H1 (cell line): ENCODE data around the gene RIMBP2. TPM values are rescaled to one million over a fixed set of nuclear protein-coding genes. Genes with fewer than 3 reads are reported as not detected.

Experiments
- CTCF ChIA-PET: fragments of 300-600 bp; sonication (Branson Sonifier 250); formaldehyde crosslinking; loops from one replicate; lab custom pipeline; 2021; ENCODE audit not compliant: partially characterized antibody; lab: Charles Lee
- POLR2A ChIA-PET: fragments of 300-600 bp; sonication (Branson Sonifier 250); formaldehyde crosslinking; loops from one replicate; lab custom pipeline; 2021; ENCODE audit warnings: inconsistent platforms; ENCODE audit not compliant: partially characterized antibody; lab: Charles Lee
- DNase-seq, 2 experiments: peaks; one replicate each; pipeline versions ENCODE4 v3.0.0 to v3.0.0-alpha.2; 2010 to 2022; ENCODE audit warnings: low spot score in 2 of 2, low read depth in 1 of 2, mixed read lengths in 1 of 2
- FAIRE-seq: peaks from 2 replicates; lab custom pipeline; 2011; peaks lifted over from hg19 to GRCh38; lab: Jason Lieb, UNC
- H2AFZ ChIP-seq: 2 replicates; pipeline ENCODE4 v1.8.1; 2012; ENCODE audit warnings: low read length, inconsistent platforms
- H2AK5ac ChIP-seq: 2 replicates; pipeline ENCODE4 v1.6.1; 2013; ENCODE audit warnings: low read depth, low read length
- H2BK120ac ChIP-seq: replicated peaks from 2 replicates; pipeline ENCODE3; 2013; ENCODE audit warnings: low read depth, low read length, inconsistent platforms
- H2BK12ac ChIP-seq: 2 replicates; pipeline ENCODE4 v1.6.1; 2013; ENCODE audit warnings: low read depth, low read length
- H2BK15ac ChIP-seq: 2 replicates; pipeline ENCODE4 v1.6.1; 2013; ENCODE audit warnings: low read length
- H2BK20ac ChIP-seq: 2 replicates; pipeline ENCODE4 v1.6.1; 2013; ENCODE audit warnings: low read length
- H2BK5ac ChIP-seq: 2 replicates; pipeline ENCODE4 v1.6.1; 2013; ENCODE audit warnings: low read depth, low read length
- H3K14ac ChIP-seq: 2 replicates; pipeline ENCODE4 v1.6.1; 2013; ENCODE audit warnings: inconsistent platforms; ENCODE audit not compliant: insufficient read length
- H3K18ac ChIP-seq: 2 replicates; pipeline ENCODE4 v1.6.1; 2013; ENCODE audit warnings: low read length; ENCODE audit errors: extremely low read depth
- H3K23ac ChIP-seq: 2 replicates; pipeline ENCODE4 v1.6.1; 2013; ENCODE audit warnings: inconsistent platforms; ENCODE audit not compliant: insufficient read length
- H3K23me2 ChIP-seq: 2 replicates; pipeline ENCODE4 v1.6.1; 2013; ENCODE audit warnings: low read depth, low read length
- H3K27ac ChIP-seq: 2 replicates; pipeline ENCODE4 v1.6.1; 2011; ENCODE audit warnings: low read depth, low read length, inconsistent platforms
- H3K27me3 ChIP-seq, 4 experiments: replicated peaks in 1 of 4; 1 replicate in 1 of 4; 2 replicates in 3 of 4; pipeline versions ENCODE4 v1.6.1 to v1.8.1; 2011 to 2013; ENCODE audit warnings: low read length in 3 of 4, mild to moderate bottlenecking in 3 of 4, inconsistent platforms in 2 of 4, mixed read lengths in 2 of 4, moderate library complexity in 1 of 4; ENCODE audit not compliant: control insufficient read depth in 3 of 4, insufficient read depth in 3 of 4; ENCODE audit errors: extremely low read depth in 1 of 4
- H3K36me3 ChIP-seq, 4 experiments: 2 replicates each; pipeline versions ENCODE4 v1.6.1 to v1.8.1; 2011 to 2013; ENCODE audit warnings: mild to moderate bottlenecking in 4 of 4, low read length in 3 of 4, moderate library complexity in 2 of 4, control low read depth in 1 of 4, inconsistent platforms in 1 of 4; ENCODE audit not compliant: insufficient read depth in 4 of 4, control insufficient read depth in 2 of 4
- H3K4ac ChIP-seq: replicated peaks from 2 replicates; pipeline ENCODE3; 2013; ENCODE audit warnings: low read length, low read depth, mixed read lengths, inconsistent platforms; ENCODE audit not compliant: insufficient read length
- H3K4me1 ChIP-seq, 4 experiments: replicated peaks in 1 of 4; 1 replicate in 1 of 4; 2 replicates in 3 of 4; pipeline versions ENCODE4 v1.6.1 to v1.8.1; 2011 to 2013; ENCODE audit warnings: low read length in 3 of 4, inconsistent platforms in 2 of 4, mixed read lengths in 1 of 4; ENCODE audit not compliant: insufficient read depth in 4 of 4, control insufficient read depth in 3 of 4
- H3K4me2 ChIP-seq, 2 experiments: 2 replicates each; pipeline versions ENCODE4 v1.6.1 to v1.8.1; 2011 to 2013; ENCODE audit warnings: low read depth in 2 of 2, low read length in 2 of 2, control low read depth in 1 of 2, inconsistent platforms in 1 of 2, mild to moderate bottlenecking in 1 of 2; ENCODE audit not compliant: insufficient read depth in 1 of 2
- H3K4me3 ChIP-seq, 4 experiments: fragments of 200-600, 300-600 bp in 1 of 4; sonication (generic), shearing (Covaris generic), sonication (Bioruptor Twin) in 1 of 4; 2 replicates each; pipeline versions ENCODE4 v1.5.1 to v1.8.1; 2011 to 2016; ENCODE audit warnings: low read length in 4 of 4, low read depth in 3 of 4, control low read depth in 2 of 4, inconsistent platforms in 2 of 4, mild to moderate bottlenecking in 2 of 4, mixed read lengths in 1 of 4, moderate library complexity in 1 of 4; ENCODE audit not compliant: insufficient read depth in 2 of 4; ENCODE audit errors: extremely low read depth in 1 of 4
- H3K56ac ChIP-seq: replicated peaks from 2 replicates; pipeline ENCODE3; 2013; ENCODE audit warnings: low read depth, mild to moderate bottlenecking, mixed read lengths, low read length, inconsistent platforms; ENCODE audit not compliant: insufficient read length
- H3K79me1 ChIP-seq: 2 replicates; pipeline ENCODE4 v1.6.1; 2013; ENCODE audit warnings: low read depth, low read length, control low read depth
- H3K79me2 ChIP-seq, 2 experiments: 2 replicates each; pipeline versions ENCODE4 v1.6.1 to v1.8.1; 2012 to 2013; ENCODE audit warnings: low read length in 2 of 2, mild to moderate bottlenecking in 2 of 2, inconsistent platforms in 1 of 2; ENCODE audit not compliant: insufficient read depth in 2 of 2, control insufficient read depth in 1 of 2
- H3K9ac ChIP-seq, 4 experiments: replicated peaks in 1 of 4; 1 replicate in 1 of 4; 2 replicates in 3 of 4; pipeline versions ENCODE4 v1.6.1 to v1.8.1; 2011 to 2013; ENCODE audit warnings: low read depth in 3 of 4, low read length in 3 of 4, control low read depth in 2 of 4, mild to moderate bottlenecking in 2 of 4, moderate library complexity in 2 of 4, inconsistent platforms in 1 of 4; ENCODE audit errors: extremely low read depth in 1 of 4
- H3K9me3 ChIP-seq, 2 experiments: 2 replicates each; pipeline versions ENCODE4 v1.6.1 to v1.8.1; 2012 to 2013; ENCODE audit warnings: mild to moderate bottlenecking in 2 of 2, moderate library complexity in 2 of 2, control low read depth in 1 of 2, inconsistent platforms in 1 of 2, low read depth in 1 of 2, low read length in 1 of 2, mixed read lengths in 1 of 2; ENCODE audit not compliant: insufficient read depth in 2 of 2
- H4K20me1 ChIP-seq, 2 experiments: replicated peaks in 1 of 2; 2 replicates each; pipeline versions ENCODE3 to v1.8.1; 2011 to 2013; ENCODE audit warnings: inconsistent platforms in 2 of 2, low read length in 2 of 2, mild to moderate bottlenecking in 1 of 2; ENCODE audit not compliant: insufficient read depth in 2 of 2, control insufficient read depth in 1 of 2
- H4K5ac ChIP-seq: 2 replicates; pipeline ENCODE4 v1.6.1; 2013; ENCODE audit warnings: low read length, low read depth, mixed read lengths, inconsistent platforms; ENCODE audit not compliant: insufficient read length
- H4K8ac ChIP-seq: 2 replicates; pipeline ENCODE4 v1.8.0; 2013; ENCODE audit warnings: mild to moderate bottlenecking, moderate library complexity, low read length, inconsistent platforms; ENCODE audit not compliant: insufficient read depth; ENCODE audit errors: extremely low read depth
- H4K91ac ChIP-seq: replicated peaks from 2 replicates; pipeline ENCODE3; 2013; ENCODE audit warnings: low read length, mixed read lengths, inconsistent platforms; ENCODE audit not compliant: insufficient read length
- CHD1 ChIP-seq: IDR thresholded peaks from 2 replicates; pipeline ENCODE4 v1.6.1; 2012; ENCODE audit warnings: low read depth, low read length, improper control_type of control experiment
- POLR2AphosphoS5 ChIP-seq: IDR thresholded peaks from 2 replicates; pipeline ENCODE4 v1.6.1; 2011; ENCODE audit warnings: low read depth, low read length
- RNF2 ChIP-seq: fragments of 200-900, 300-1000 bp; sonication (generic); IDR thresholded peaks from 2 replicates; pipeline ENCODE4 v1.7.1; 2016; ENCODE audit warnings: borderline replicate concordance, low read depth, mild to moderate bottlenecking, antibody characterized with exemption, low read length; ENCODE audit not compliant: poor library complexity, severe bottlenecking; ENCODE audit errors: missing control alignments
- TCF12 ChIP-seq: IDR thresholded peaks from 2 replicates; pipeline ENCODE4 v1.6.1; 2011; ENCODE audit warnings: low read depth, mild to moderate bottlenecking, low read length
- WGBS, 2 experiments: shearing (Covaris generic) in 1 of 2; methylation state at CpG; one replicate each; pipeline versions ENCODE4 v1.1.6 to v1.1.7; 2013 to 2015; ENCODE audit warnings: low lambda C conversion rate in 2 of 2, mixed read lengths in 2 of 2, inconsistent platforms in 1 of 2, low coverage in 1 of 2, missing lambda C conversion rate in 1 of 2; ENCODE audit not compliant: insufficient replicate concordance in 2 of 2, insufficient coverage in 1 of 2, insufficient read length in 1 of 2; ENCODE audit errors: extremely low coverage in 1 of 2, missing lambda C conversion rate in 1 of 2; 5-methylcytosine and 5-hydroxymethylcytosine counted together
- polyA plus RNA-seq, 7 experiments: library from polyadenylated mRNA; depleted of rRNA in 3 of 7; stranded (reverse) in 5 of 7; unstranded in 2 of 7; fragments of >200 nt in 5 of 7; fragments of 200-250 nt in 2 of 7; gene quantifications; 1 replicate in 5 of 7; 2 replicates in 1 of 7; 4 replicates in 1 of 7; pipeline versions ENCODE4 v1.2.1 to v1.2.3, GENCODE V29; 2011 to 2013; ENCODE audit warnings: missing spikeins in 2 of 7, mixed read lengths in 2 of 7
- total RNA-seq: library from RNA; stranded (reverse); fragmentation: NEBNext Ultra II Directional; extraction: Animal tissue kit (Norgen Biotek cat#: 25700); gene quantifications from 2 replicates; pipeline ENCODE4 v1.2.1, GENCODE V29; 2021
- TF ChIP-seq, protein P1 (sequence below): IDR thresholded peaks from 2 replicates; pipeline ENCODE4 v1.6.1; 2012; ENCODE audit warnings: inconsistent platforms

Gene RIMBP2
- total and polyA plus RNA-seq, 2 of the 8 experiments (the other 6 are each of a cell fraction or from before 2014, with no cell fraction given), result 0.18 to 0.65 TPM

DNA sequence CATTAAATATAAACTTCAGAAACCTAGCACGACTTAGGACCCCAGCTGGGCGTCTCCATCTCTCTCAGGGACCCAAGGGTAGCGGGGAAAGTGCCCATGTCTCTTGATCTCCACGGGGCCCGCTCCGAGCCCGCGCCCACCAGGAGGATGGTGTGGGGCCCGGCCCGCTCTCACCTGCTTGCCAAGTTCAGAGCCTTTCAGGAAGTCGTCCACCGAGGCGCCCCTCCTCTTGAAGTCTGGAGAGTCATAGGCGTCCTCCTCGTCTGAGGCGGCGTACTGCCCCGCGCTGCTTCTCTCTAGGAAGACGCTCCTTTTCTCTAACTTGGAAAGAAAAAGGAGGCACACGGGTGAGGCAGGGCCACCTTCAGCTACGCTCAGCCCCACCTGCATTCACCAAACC, 281.5 kb downstream of the RIMBP2 start:
- Histone ChIP-seq H3K4me3 (no peak overlapping the region), H2AK5ac (no peak overlapping the region), H3K4me2 (no peak overlapping the region), H4K8ac (no peak overlapping the region), H3K9ac (no peak overlapping the region), H3K27ac (no peak overlapping the region), H3K9me3 (peaks cover 0 to 11% of the 10 kb centered on the region in 2 experiments; a peak in 1 of 4 replicates), H3K18ac (no peak overlapping the region), H3K23ac (no peak overlapping the region), H2BK20ac (no peak overlapping the region), H2BK120ac (no peak overlapping the region), H3K79me2 (no peaks in the 10 kb centered on the region), H4K5ac (no peak overlapping the region), H2BK5ac (no peak overlapping the region), H3K27me3 (no peaks in the 10 kb centered on the region; a peak in 1 of 7 replicates), H3K79me1 (no peaks in the 10 kb centered on the region), H3K14ac (no peak overlapping the region), H3K56ac (no peak overlapping the region), H2AFZ (no peak overlapping the region), H3K4me1 (no peaks in the 10 kb centered on the region), H4K20me1 (no peaks in the 10 kb centered on the region), H2BK12ac (no peak overlapping the region), H3K36me3 (no peaks in the 10 kb centered on the region), H4K91ac (no peak overlapping the region), H3K23me2 (peaks cover 7% of the 10 kb centered on the region; the same call in 1 of the 2 replicates), H2BK15ac (no peak overlapping the region), H3K4ac (no peak overlapping the region)
- DNase-seq (no peak), FAIRE-seq (no peak)
- CTCF ChIA-PET, result no interaction called here
- POLR2A ChIA-PET, result no interaction called here
- TF ChIP-seq POLR2AphosphoS5 (no peak), TCF12 (no peak), RNF2 (no peak), CHD1 (no peak)
- TF ChIP-seq, protein P1, sequence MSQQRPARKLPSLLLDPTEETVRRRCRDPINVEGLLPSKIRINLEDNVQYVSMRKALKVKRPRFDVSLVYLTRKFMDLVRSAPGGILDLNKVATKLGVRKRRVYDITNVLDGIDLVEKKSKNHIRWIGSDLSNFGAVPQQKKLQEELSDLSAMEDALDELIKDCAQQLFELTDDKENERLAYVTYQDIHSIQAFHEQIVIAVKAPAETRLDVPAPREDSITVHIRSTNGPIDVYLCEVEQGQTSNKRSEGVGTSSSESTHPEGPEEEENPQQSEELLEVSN, result no peak
- 93% methylated on average over 19 of the region's 22 CpGs; no CpG with 5 or more reads in 1 of the 2 experiments for WGBS, 2 experiments
